ENCODE measurements around the gene TEX53.

Gene TEX53

GRCh38 chr9:114657705-114658104 is at the start of gene TEX53:
Gene TEX53 (minus strand): TSS chr9:114657805. CDS start chr9:114657774, 31 bp downstream.
- no peak for DNase-seq

GRCh38 chr9:114706711-114707110 is 49.1 kb upstream of the TEX53 start:
- no peak for DNase-seq

GRCh38 chr9:114701988-114702387 is 44.4 kb upstream of the TEX53 start:
- no peak for DNase-seq

- no peak for DNase-seq
Observed at GRCh38 chr9:114697951-114698351, 40.3 kb upstream of the TEX53 start.

GRCh38 chr9:114696814-114697544 is 39.4 kb upstream of the TEX53 start:
- DNase-seq: no peak

- no peak for DNase-seq
Observed at GRCh38 chr9:114695948-114696347, 38.3 kb upstream of the TEX53 start.

GRCh38 chr9:114694719-114695269 is 37.2 kb upstream of the TEX53 start:
- no peak for DNase-seq

GRCh38 chr9:114694146-114694545 is 36.5 kb upstream of the TEX53 start:
- no peak for DNase-seq

GRCh38 chr9:114693248-114693855 is 35.7 kb upstream of the TEX53 start:
- no peak for DNase-seq

- no peak for DNase-seq
Observed at GRCh38 chr9:114691956-114692295, 34.3 kb upstream of the TEX53 start.

- DNase-seq: no peak
Observed at GRCh38 chr9:114691046-114691955, 33.7 kb upstream of the TEX53 start.

- no peak for DNase-seq
Observed at GRCh38 chr9:114690308-114690707, 32.7 kb upstream of the TEX53 start.

GRCh38 chr9:114689813-114690212 is 32.2 kb upstream of the TEX53 start:
- no peak for DNase-seq

GRCh38 chr9:114688909-114689610 is 31.5 kb upstream of the TEX53 start:
- no peak for DNase-seq

GRCh38 chr9:114688379-114688778 is 30.8 kb upstream of the TEX53 start:
- peak; percentile 87 for DNase-seq

- no peak for DNase-seq
Observed at GRCh38 chr9:114687034-114687433, 29.4 kb upstream of the TEX53 start.

GRCh38 chr9:114685951-114686350 is 28.3 kb upstream of the TEX53 start:
- no peak for DNase-seq

- DNase-seq: no peak
Observed at GRCh38 chr9:114684036-114684435, 26.4 kb upstream of the TEX53 start.

- no peak for DNase-seq
Observed at GRCh38 chr9:114682846-114683245, 25.2 kb upstream of the TEX53 start.

- DNase-seq: peak; percentile 91
Observed at GRCh38 chr9:114681594-114682332, 24.2 kb upstream of the TEX53 start, which contains the start of gene TEX48. Gene TEX48 (minus strand): TSS chr9:114682192. CDS start chr9:114671723, 10,469 bp downstream.

- DNase-seq: no peak
Observed at GRCh38 chr9:114680259-114681001, 22.8 kb upstream of the TEX53 start.
